ENCODE results near the gene SOCS7. TPM values are rescaled to one million over a fixed set of nuclear protein-coding genes. Genes with fewer than 3 reads are reported as not detected.

SOCS7 gene
- total and polyA plus RNA-seq, 2 donors (not counting 1 experiment from before 2014, with no cell fraction given) = 9.4 to 20.8 TPM

GRCh38 chr17:38358586-38359513 lies 7.2 kb downstream of the SOCS7 start:
- 92% methylated on average over 6 of the region's 9 CpGs for WGBS (ENCODE audit: insufficient coverage)
- H3K4me1 Mint-ChIP-seq = peaks cover 15% of the 10 kb centered on the region
- Histone ChIP-seq H3K36me3 (replicated peaks in 1 of 2; ENCODE audit: control extremely low read depth in 1 of 2, control insufficient read depth in 1 of 2, extremely low read depth in 1 of 2, insufficient read depth in 2 of 2, low read length in 1 of 2) (peaks cover 0 to 5% of the 10 kb centered on the region in 2 experiments), H4K20me1 (ENCODE audit: control insufficient read depth, insufficient read depth, low read length, poor library complexity, severe bottlenecking) (no peaks in the 10 kb centered on the region), H3K79me2 (ENCODE audit: control insufficient read depth, insufficient read depth, low read length) (peaks cover 23% of the 10 kb centered on the region), H3K27me3 (replicated peaks in 1 of 4; ENCODE audit: control extremely low read depth in 1 of 4, control insufficient read depth in 3 of 4, insufficient read depth in 4 of 4, low read length in 3 of 4) (no peaks in the 10 kb centered on the region), H3K9me3 (ENCODE audit: control extremely low read depth in 1 of 3, control insufficient read depth in 2 of 3, insufficient read depth in 1 of 3, low read length in 2 of 3) (no peaks in the 10 kb centered on the region), H2AFZ (ENCODE audit: insufficient read depth, low read depth, low read length, poor library complexity, severe bottlenecking) (no peak overlapping the region), H3K4me1 (ENCODE audit: control insufficient read depth in 2 of 2, insufficient read depth in 2 of 2, low read length in 2 of 2) (no peaks in the 10 kb centered on the region), H3K4me2 (replicated peaks; ENCODE audit: low read depth, low read length, poor library complexity, severe bottlenecking) (no peak overlapping the region), H3K27ac (ENCODE audit: low read length in 2 of 2) (no peak overlapping the region), H3K9ac (ENCODE audit: low read length) (no peak overlapping the region), H3K4me3 (ENCODE audit: control extremely low read depth in 1 of 5, extremely low read depth in 1 of 5, insufficient read depth in 1 of 5, low read depth in 2 of 5, low read length in 4 of 5) (no peak overlapping the region)
- ChIA-PET POLR2A (no interaction called here), CTCF (interaction anchor here (1.5 to 2.3 kb wide), 2 partner anchors 10 to 55 kb away, joined by 6 to 11 read pairs; no protein-coding TSS in a partner anchor)
- DNase-seq (no peak), ATAC-seq (ENCODE audit: low read depth) (no peak)
- H3K27me3 Mint-ChIP-seq = no peaks in the 10 kb centered on the region
- intact Hi-C loops (cut with micrococcal nuclease) = no loop called here
- no peak overlapping the region for H3K27ac Mint-ChIP-seq
- H3K4me3 Mint-ChIP-seq = no peak overlapping the region
- no peak for TF ChIP-seq EZH2 (IDR thresholded peaks at IDR 0.05; ENCODE audit: borderline replicate concordance, insufficient read depth, low read depth, low read length, poor library complexity, severe bottlenecking)
- TF ChIP-seq, protein P1, sequence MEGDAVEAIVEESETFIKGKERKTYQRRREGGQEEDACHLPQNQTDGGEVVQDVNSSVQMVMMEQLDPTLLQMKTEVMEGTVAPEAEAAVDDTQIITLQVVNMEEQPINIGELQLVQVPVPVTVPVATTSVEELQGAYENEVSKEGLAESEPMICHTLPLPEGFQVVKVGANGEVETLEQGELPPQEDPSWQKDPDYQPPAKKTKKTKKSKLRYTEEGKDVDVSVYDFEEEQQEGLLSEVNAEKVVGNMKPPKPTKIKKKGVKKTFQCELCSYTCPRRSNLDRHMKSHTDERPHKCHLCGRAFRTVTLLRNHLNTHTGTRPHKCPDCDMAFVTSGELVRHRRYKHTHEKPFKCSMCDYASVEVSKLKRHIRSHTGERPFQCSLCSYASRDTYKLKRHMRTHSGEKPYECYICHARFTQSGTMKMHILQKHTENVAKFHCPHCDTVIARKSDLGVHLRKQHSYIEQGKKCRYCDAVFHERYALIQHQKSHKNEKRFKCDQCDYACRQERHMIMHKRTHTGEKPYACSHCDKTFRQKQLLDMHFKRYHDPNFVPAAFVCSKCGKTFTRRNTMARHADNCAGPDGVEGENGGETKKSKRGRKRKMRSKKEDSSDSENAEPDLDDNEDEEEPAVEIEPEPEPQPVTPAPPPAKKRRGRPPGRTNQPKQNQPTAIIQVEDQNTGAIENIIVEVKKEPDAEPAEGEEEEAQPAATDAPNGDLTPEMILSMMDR (IDR thresholded peaks at IDR 0.05) = no peak
- H3K9me3 Mint-ChIP-seq (ENCODE audit: insufficient read depth) = no peaks in the 10 kb centered on the region
